GM19025 (cell line): Measurements from ENCODE around the gene SGIP1.

Source experiments
- ATAC-seq: cut with Tn5 transposase; IDR thresholded peaks from one replicate; pipeline ENCODE4 v1.9.1; 2021; ENCODE audit warnings: mild to moderate bottlenecking, low read depth, moderate library complexity; ENCODE audit not compliant: unreplicated experiment

SGIP1 gene

GRCh38 chr1:66521721-66522365, 12.1 kb upstream of the SGIP1 start:
- no peak for ATAC-seq

- no peak for ATAC-seq
Observed at GRCh38 chr1:66523562-66523961, 10.4 kb upstream of the SGIP1 start.

- ATAC-seq, result no peak
Observed at GRCh38 chr1:66525086-66525485, 8.9 kb upstream of the SGIP1 start.

GRCh38 chr1:66526036-66526435, 7.9 kb upstream of the SGIP1 start:
- no peak for ATAC-seq

- no peak for ATAC-seq
Observed at GRCh38 chr1:66526991-66527390, 7.0 kb upstream of the SGIP1 start.

GRCh38 chr1:66527686-66528085, 6.3 kb upstream of the SGIP1 start:
- no peak for ATAC-seq

GRCh38 chr1:66528580-66528979, 5.4 kb upstream of the SGIP1 start:
- ATAC-seq, result no peak

- ATAC-seq, result no peak
Observed at GRCh38 chr1:66532214-66532613, 1.7 kb upstream of the SGIP1 start.

GRCh38 chr1:66532798-66533783, 862 bp upstream of the SGIP1 start:
- ATAC-seq, result no peak

GRCh38 chr1:66535061-66535460, 1.1 kb downstream of the SGIP1 start:
- no peak for ATAC-seq

GRCh38 chr1:66535853-66536252, 1.9 kb downstream of the SGIP1 start:
- no peak for ATAC-seq

GRCh38 chr1:66537718-66538117, 3.8 kb downstream of the SGIP1 start:
- ATAC-seq, result no peak

- ATAC-seq, result no peak
Observed at GRCh38 chr1:66539491-66539890, 5.5 kb downstream of the SGIP1 start.

- no peak for ATAC-seq
Observed at GRCh38 chr1:66540434-66541032, 6.6 kb downstream of the SGIP1 start.

GRCh38 chr1:66542314-66542713, 8.4 kb downstream of the SGIP1 start:
- no peak for ATAC-seq

GRCh38 chr1:66542811-66543767, 9.1 kb downstream of the SGIP1 start:
- no peak for ATAC-seq

GRCh38 chr1:66546047-66546810, 12.3 kb downstream of the SGIP1 start:
- no peak for ATAC-seq

GRCh38 chr1:66549017-66549416, 15.1 kb downstream of the SGIP1 start:
- no peak for ATAC-seq

- ATAC-seq, result no peak
Observed at GRCh38 chr1:66550243-66550642, 16.3 kb downstream of the SGIP1 start.

- ATAC-seq, result no peak
Observed at GRCh38 chr1:66552287-66552686, 18.3 kb downstream of the SGIP1 start.
